Neural progenitor cell (in vitro differentiated cells): ENCODE data around the gene TEKT3.

Experiments used
- CTCF ChIP-seq: fragments of 200-600 bp; sonication (generic); IDR thresholded peaks from 2 replicates; pipeline ENCODE4 v1.5.1; 2017; ENCODE audit warnings: antibody characterized with exemption, mild to moderate bottlenecking
- EZH2 ChIP-seq: fragments of 200-600 bp; sonication (generic); IDR thresholded peaks from 2 replicates; pipeline ENCODE4 v1.6.1; 2017; ENCODE audit warnings: antibody characterized with exemption, mild to moderate bottlenecking, moderate library complexity

DNA sequence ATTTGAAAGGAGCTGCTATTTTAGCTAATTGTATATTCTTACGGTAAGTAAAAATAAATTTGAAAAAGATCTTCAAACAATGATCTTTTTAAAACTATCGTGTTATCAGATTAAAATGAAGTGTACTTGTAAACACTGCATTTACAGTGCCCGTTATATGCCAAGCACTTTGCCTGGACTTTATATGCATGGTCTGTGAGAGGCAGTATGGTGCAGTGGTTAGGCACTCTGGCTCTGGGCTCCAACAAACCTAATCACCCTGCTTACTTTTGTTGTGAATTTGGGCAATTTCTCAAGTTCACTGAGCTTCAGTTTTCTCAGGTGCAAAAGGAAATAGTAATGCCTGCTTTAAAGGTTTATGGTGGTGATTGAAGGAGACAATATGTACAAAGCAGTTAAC lies 77.7 kb downstream of the TEKT3 start:
- TF ChIP-seq CTCF (no peak), EZH2 (no peak)
